Fibroblast of skin of scalp (primary cell): ENCODE results near the gene IFITM1.
"Not testable (repeated sequence)": the region's sequence is repeated elsewhere in the genome, so short reads cannot be mapped to it uniquely, and the experiment has no call there.

Experiments
- DNase-seq: peaks from one replicate; pipeline ENCODE4 v3.0.0-alpha.2; 2013

IFITM1 gene

DNA sequence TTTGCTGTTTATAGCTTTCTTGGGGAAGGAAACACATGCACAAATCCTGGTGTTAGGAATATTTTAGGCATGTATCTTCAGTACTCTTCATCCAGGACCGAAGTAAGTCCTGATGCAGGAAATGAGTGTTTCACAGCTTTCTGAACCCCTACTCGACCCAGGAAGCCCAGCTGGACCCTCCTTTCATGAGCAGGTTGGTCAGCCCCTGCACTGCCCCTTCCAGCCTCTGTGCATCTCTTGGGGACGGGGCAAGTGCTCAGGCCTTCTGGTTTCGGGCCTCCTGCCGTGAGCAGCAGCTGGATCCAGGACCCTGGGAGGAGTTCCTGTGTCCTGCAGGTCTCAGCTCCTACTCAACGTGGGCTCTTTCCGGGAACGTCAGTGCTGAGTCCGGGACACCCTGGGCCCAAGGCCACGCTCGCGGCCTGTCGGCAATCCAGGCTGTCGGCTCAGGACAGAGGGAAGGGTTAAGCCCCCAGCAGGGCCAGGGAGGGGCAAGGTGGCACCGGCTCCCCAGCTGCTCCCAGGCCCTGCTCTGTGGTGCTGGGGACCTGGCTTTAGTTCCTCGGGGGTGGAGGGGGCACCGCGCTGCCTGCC, 3.8 kb upstream of the IFITM1 start:
- not testable (repeated sequence) for DNase-seq

GRCh38 chr11:311013-311748, 2.7 kb upstream of the IFITM1 start:
- DNase-seq = not testable (repeated sequence)

- no peak for DNase-seq
Observed at GRCh38 chr11:312092-312816, 1.6 kb upstream of the IFITM1 start.

DNA sequence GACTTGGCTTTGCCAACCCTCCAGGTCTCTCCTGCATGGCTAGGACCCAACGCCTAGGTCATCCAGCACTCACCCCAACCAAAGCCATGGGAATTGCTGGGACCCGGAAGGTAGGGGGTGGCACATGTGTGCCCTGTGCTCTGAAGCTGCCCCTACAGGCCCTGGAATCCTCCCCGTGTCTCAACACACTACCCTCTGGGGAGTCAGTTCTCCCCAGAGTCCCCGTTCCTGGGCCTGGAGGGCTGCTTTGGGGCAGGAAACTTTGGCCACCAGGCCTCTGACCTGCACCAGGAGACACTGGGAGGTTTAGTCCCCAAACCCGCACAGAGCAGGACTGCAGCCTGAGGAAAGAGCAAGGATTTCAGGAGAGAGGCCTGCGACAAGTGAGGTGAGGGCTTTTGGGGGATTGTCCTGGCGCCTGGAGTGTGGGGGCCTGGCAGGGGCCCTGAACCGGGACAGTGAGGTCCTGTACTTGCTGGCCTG, 495 bp upstream of the IFITM1 start:
- DNase-seq = no peak

- DNase-seq = not testable (repeated sequence)
Observed at GRCh38 chr11:314554-314875, 675 bp downstream of the IFITM1 start.

- DNase-seq = no peak
Observed at GRCh38 chr11:315051-315481, 1.2 kb downstream of the IFITM1 start.

DNA sequence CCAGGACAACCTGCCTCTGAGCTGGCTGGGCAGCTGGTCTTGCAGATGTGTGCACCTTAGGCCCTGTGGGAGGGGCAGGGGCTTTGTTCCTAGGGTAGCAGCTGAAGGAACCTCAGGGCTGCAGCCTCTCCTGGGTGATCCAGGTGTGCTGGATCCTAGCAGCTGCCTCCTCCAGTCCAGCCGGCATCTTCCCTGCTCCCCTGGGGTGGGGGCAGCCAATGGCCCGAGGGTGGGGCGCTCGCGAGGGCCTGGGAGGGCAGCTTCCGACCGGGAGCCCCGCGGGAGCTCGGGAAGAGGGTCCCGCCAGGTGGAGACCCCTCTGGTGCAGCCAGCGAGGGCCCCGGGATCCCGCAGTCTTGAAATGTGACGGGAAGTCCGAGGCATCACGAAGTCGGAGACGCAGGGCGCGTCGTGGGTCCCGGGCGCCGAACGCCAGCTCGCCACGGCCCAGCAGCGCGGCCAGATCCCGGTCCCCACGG, 1.7 kb downstream of the IFITM1 start:
- DNase-seq = no peak

DNA sequence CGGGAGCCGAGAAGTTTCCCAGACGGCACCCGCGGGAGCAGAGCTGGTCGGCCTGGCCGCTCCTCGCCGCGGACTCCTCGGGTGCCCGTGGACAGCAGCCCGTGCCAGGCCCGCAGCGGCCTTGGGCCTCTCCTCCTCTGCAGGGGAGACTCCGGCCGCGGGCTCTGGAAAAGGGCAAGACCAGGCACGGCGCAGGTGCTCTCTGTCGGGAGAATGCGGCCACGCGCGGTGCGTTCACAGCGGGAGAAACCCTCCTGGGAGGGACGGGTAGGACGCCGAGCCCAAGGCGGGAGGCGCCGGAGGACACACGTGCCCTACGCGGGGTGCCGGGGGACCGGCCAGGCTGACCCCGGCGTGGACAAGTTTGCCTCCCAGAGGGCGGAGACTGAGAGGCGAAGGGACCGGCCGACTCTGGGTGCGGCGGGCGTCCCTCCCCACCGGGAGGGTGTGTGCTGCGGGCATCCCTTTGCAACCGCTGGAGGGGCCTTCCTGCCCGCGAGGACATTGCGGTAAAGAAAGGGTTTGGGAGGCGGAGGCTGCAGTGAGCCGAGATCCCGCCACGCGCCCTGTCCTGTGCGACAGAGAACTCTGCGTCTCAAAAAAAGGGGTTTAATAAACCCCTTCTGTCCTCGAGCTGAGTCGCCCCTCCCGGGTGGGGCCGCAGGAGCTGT, 2.3 kb downstream of the IFITM1 start:
- DNase-seq = no peak

DNA sequence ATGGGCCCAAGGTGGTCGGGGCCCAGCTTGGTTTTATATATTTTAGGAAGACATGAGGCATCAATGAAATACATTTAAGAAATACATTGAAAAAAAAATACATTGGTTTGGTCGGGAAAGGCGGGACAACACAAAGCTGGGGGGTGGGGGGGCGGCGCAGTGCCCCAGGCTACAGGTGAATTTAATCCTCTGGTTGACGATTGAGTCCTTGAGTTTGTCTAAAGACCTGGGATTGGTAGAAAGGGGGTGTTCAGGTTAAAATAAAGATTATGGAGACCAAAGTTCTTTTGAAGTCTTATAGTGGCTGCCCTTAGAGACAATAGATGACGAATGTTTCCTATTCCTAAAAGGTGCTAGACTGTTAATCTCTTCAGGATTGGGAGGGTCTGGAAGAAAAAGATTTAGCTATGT, 3.1 kb downstream of the IFITM1 start:
- no peak for DNase-seq

DNA sequence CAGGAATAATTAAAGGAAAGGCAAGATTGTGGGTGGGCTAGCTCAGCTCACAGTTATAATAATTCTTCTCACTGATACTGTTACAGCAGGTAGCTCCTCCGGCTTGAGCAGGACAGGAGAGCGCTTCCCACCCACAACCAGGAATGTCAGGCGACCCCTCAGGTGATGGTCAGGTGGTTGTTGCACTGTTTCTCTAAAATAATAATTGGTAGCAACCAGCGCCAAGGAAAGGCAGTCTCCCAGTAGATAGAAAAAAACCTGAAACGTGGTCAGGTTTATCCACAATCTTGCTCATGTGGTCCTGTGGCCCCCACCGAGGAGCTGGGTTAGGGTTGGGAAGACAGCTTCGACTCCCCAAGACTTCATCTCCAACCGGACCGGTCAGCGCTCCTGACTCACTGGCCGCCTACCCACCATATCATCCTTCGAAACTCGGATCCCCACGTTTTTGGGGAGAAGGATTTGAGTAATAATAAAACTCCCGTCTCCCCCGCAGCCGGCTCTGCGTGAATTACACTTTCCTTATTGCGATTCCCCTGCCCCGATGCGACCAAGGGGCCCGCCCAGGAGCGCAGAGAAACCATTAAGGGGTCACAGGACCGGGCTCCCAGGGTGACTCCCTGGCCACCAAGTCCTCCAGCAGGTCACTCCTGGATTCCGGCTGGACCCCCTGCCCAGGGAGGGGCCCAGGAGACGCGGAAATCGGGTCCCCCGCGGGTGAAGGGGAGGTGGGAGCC, 4.0 kb downstream of the IFITM1 start:
- DNase-seq = not testable (repeated sequence)

- not testable (repeated sequence) for DNase-seq
Observed at GRCh38 chr11:318405-319120, 4.7 kb downstream of the IFITM1 start.

DNA sequence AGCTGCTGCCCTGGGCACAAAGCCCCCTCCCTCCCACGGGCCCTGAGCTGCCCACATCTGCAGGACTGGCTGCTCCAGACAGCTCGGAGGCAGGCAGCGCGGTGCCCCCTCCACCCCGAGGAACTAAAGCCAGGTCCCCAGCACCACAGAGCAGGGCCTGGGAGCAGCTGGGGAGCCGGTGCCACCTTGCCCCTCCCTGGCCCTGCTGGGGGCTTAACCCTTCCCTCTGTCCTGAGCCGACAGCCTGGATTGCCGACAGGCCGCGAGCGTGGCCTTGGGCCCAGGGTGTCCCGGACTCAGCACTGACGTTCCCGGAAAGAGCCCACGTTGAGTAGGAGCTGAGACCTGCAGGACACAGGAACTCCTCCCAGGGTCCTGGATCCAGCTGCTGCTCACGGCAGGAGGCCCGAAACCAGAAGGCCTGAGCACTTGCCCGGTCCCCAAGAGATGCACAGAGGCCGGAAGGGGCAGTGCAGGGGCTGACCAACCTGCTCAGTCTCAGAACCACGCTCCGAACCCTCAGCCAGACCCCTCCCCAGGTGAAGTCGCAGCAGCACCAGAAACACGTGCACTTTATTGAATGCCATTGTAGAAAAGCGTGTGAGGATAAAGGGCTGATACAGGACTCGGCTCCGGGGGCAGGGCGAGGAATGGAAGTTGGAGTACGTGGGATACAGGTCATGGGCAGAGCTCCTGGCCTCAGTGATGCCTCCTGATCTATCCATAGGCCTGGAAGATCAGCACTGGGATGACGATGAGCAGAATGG, 5.5 kb downstream of the IFITM1 start:
- not testable (repeated sequence) for DNase-seq

- not testable (repeated sequence) for DNase-seq
Observed at GRCh38 chr11:319888-320273, 6.0 kb downstream of the IFITM1 start.

- no peak for DNase-seq
Observed at GRCh38 chr11:324156-324555, 10.3 kb downstream of the IFITM1 start.

DNA sequence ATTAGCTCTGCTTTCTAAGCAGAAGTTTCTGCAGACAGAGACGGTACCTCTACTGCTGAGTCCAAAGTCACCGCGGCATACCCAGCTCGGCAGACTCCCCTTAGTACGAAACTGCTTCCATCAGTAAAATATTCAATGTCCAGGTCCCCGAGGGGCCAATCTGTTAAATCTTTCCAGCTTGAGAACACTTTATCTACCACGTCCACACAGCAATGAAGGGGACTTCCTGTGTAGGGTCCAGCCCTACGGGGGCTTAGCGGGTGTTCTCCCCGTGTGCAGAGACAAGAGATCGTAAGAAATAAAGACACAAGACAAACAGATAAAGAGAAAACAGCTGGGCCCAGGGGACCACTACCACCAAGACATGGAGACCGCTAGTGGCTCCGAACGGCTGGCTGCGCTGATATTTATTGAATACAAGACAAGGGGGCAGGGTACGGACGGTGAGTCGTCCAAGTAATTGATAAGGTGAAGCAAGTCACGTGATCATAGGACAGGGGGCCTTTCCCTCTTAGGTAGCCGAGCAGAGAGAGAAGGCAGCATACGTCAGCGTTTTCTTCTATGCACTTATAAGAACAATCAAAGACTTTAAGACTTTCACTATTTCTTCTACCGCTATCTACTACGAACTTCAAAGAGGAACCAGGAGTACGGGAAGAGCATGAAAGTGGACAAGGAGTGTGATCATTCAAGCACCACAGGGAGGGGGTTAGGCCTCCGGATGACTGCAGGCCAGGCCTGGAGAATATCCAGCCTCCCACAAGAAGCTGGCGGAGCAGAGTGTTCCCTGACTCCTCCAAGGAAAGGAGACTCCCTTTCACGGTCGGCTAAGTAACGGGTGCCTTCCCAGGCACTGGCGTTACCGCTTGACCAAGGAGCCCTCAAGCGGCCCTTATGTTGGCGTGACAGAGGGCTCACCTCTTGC, 11.0 kb downstream of the IFITM1 start:
- DNase-seq = not testable (repeated sequence)

- DNase-seq = no peak
Observed at GRCh38 chr11:325796-326591, 12.2 kb downstream of the IFITM1 start.

DNA sequence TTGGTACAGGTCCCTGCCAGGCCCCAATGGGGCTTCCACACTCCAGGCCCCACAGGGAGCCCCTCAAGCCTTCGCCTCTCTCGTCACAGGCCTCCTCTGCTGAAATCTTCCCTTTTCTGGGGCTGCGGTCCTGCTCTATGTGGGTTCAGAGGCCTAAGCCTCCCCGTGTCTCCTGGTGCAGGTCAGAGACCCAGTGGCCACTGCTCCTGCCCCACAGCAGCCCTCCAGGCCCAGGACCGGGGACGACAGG, 12.7 kb downstream of the IFITM1 start:
- DNase-seq = no peak

GRCh38 chr11:326842-327580, 13.2 kb downstream of the IFITM1 start:
- DNase-seq = peak; percentile 31
